ENCODE measurements around the gene SLC25A45. TPM values are rescaled to one million over a fixed set of nuclear protein-coding genes. Genes with fewer than 3 reads are reported as not detected.
"Not testable (repeated sequence)": the region's sequence is repeated elsewhere in the genome, so short reads cannot be mapped to it uniquely, and the experiment has no call there.

SLC25A45 gene
- total RNA-seq, 4 donors from 2014 or later: 2.6 to 12.4 (median 5.6) TPM

- in situ Hi-C loops (cut with MboI; ENCODE audit: low sequenced_read_pairs in 4 of 4) (no loop called here), intact Hi-C loops (cut with DNase I; ENCODE audit: low total_unique reads) (no loop called here)
- Histone ChIP-seq H3K4me3 (no peak overlapping the region), H3K27ac (no peak overlapping the region), H3K27me3 (no peaks in the 10 kb centered on the region), H3K4me1 (peaks cover 14 to 21% of the 10 kb centered on the region in 2 donors), H3K9me3 (no peaks in the 10 kb centered on the region), H3K36me3 (peaks cover 7 to 61% of the 10 kb centered on the region in 2 donors)
- ATAC-seq: no peak
- no peak for DNase-seq
- TF ChIP-seq CTCF (IDR thresholded peaks at IDR 0.05 in 4 of 5, conservative IDR thresholded peaks at IDR 0.05 in 1 of 5): no peak
Measured at GRCh38 chr11:65340226-65340625, 42.2 kb downstream of the SLC25A45 start.

GRCh38 chr11:65338676-65339075, 43.8 kb downstream of the SLC25A45 start:
- intact Hi-C loops (cut with DNase I; ENCODE audit: low total_unique reads): no loop called here
- Histone ChIP-seq H3K9me3 (no peaks in the 10 kb centered on the region), H3K4me3 (no peak overlapping the region), H3K27me3 (no peaks in the 10 kb centered on the region), H3K4me1 (peaks cover 23 to 29% of the 10 kb centered on the region in 2 donors), H3K27ac (no peak overlapping the region), H3K36me3 (peaks cover 7 to 47% of the 10 kb centered on the region in 2 donors)
- TF ChIP-seq POLR2A (IDR thresholded peaks at IDR 0.05): no peak
- TF ChIP-seq CTCF (IDR thresholded peaks at IDR 0.05 in 4 of 5, conservative IDR thresholded peaks at IDR 0.05 in 1 of 5): no peak
- in situ Hi-C loops (cut with MboI; ENCODE audit: low sequenced_read_pairs in 4 of 4): no loop called here
- no peak for ATAC-seq
- no peak for DNase-seq

GRCh38 chr11:65334696-65335295, 47.6 kb downstream of the SLC25A45 start:
- Histone ChIP-seq H3K27ac (peak overlapping the region; percentile 91 to 95 (median 93)), H3K27me3 (no peaks in the 10 kb centered on the region), H3K36me3 (peaks cover 0 to 8% of the 10 kb centered on the region in 2 donors), H3K9me3 (no peaks in the 10 kb centered on the region), H3K4me3 (peak overlapping the region; percentile 85 to 99 (median 92)), H3K4me1 (peaks cover 23 to 30% of the 10 kb centered on the region in 2 donors)
- ATAC-seq (no peak), DNase-seq (no peak)
- intact Hi-C loops (cut with DNase I; ENCODE audit: low total_unique reads): loop anchor here (5.0 kb wide), 1 partner anchor 72 kb away; the partner anchor contains the start of gene POLA2
- TF ChIP-seq POLR2A (IDR thresholded peaks at IDR 0.05) (no peak), CTCF (IDR thresholded peaks at IDR 0.05 in 4 of 5, conservative IDR thresholded peaks at IDR 0.05 in 1 of 5) (no peak)
- in situ Hi-C loops (cut with MboI; ENCODE audit: low sequenced_read_pairs in 4 of 4): no loop called here

- ATAC-seq; in situ Hi-C loops (cut with MboI; ENCODE audit: low sequenced_read_pairs in 4 of 4); H3K27ac ChIP-seq; H3K27me3 ChIP-seq; H3K36me3 ChIP-seq; H3K9me3 ChIP-seq; H3K4me3 ChIP-seq; DNase-seq: not testable (repeated sequence)
- intact Hi-C loops (cut with DNase I; ENCODE audit: low total_unique reads): loop anchor here (5.0 kb wide), 1 partner anchor 70 kb away; the partner anchor contains the start of gene POLA2
- H3K4me1 ChIP-seq: peaks cover 18 to 19% of the 10 kb centered on the region in 2 donors
Measured at GRCh38 chr11:65332591-65332990, 49.9 kb downstream of the SLC25A45 start.

- H3K27ac ChIP-seq: no peak overlapping the region
- no peaks in the 10 kb centered on the region for H3K36me3 ChIP-seq
- H3K4me3 ChIP-seq: no peak overlapping the region
- ATAC-seq (no peak), DNase-seq (no peak)
- no peaks in the 10 kb centered on the region for H3K27me3 ChIP-seq
- TF ChIP-seq CTCF (IDR thresholded peaks at IDR 0.05 in 4 of 5, conservative IDR thresholded peaks at IDR 0.05 in 1 of 5) (no peak), POLR2A (IDR thresholded peaks at IDR 0.05) (no peak)
- peaks cover 12 to 16% of the 10 kb centered on the region in 2 donors for H3K4me1 ChIP-seq
- intact Hi-C loops (cut with DNase I; ENCODE audit: low total_unique reads): loop anchor here (1.0 to 5.0 kb wide), 2 partner anchors 55 to 68 kb away; partner anchors contain the start of gene POLA2
- in situ Hi-C loops (cut with MboI; ENCODE audit: low sequenced_read_pairs in 4 of 4): no loop called here
- H3K9me3 ChIP-seq: no peaks in the 10 kb centered on the region
Measured at GRCh38 chr11:65330544-65330943, 51.9 kb downstream of the SLC25A45 start.
